ENCODE results near the gene BPNT1.
"Not testable (repeated sequence)": the region's sequence is repeated elsewhere in the genome, so short reads cannot be mapped to it uniquely, and the experiment has no call there.

The BPNT1 gene

DNA sequence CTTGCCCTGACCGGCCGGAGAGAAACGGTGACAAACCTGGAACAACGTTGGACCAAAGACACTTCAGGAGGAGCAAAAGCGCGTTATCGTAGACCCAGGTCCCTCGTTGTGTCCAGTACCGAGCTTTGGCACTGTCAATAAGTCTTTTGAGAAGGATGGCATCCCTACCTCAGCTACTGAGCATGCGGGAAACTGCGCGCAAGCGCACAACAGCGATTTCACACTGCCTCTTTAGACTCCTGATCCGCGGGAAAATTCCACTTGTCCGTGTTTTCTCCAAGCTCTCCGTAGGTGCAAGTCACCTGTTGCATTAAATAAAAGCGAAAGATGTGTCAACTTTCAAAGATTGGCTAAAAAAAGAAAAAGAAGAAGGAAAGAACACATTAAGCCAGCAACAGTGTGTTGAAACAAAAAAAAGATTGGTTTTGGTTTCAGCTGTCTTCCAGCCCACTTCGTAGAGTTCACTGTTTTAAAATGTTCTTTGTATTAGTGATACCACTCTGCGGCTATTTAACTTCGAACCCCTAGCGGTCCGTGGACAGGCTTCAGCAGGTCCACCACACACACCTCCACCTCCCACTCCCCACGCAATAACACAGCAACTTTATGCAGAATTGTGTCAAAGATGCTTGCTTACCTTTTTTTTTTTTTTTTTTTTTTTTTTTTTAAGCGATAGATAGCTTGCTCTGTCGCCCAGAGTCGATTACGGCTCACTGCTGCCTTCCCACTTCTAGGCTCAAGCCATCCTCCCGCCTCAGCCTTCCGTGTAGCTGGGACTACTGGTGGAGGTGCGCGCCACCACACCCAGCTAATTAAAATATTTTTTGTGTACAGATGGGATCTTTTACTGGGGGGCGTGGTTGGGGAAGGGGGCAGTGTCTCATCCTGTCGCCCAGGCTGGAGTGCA is at the start of gene BPNT1:
BPNT1 (minus strand) TSS at position 139 of the 907 bp plus-strand sequence. CDS start 9,942 bp downstream, outside the sequence.
- peak; percentile 49 for DNase-seq

GRCh38 chr1:220137019-220137786 is 47.6 kb upstream of the BPNT1 start:
- no peak for DNase-seq

DNA sequence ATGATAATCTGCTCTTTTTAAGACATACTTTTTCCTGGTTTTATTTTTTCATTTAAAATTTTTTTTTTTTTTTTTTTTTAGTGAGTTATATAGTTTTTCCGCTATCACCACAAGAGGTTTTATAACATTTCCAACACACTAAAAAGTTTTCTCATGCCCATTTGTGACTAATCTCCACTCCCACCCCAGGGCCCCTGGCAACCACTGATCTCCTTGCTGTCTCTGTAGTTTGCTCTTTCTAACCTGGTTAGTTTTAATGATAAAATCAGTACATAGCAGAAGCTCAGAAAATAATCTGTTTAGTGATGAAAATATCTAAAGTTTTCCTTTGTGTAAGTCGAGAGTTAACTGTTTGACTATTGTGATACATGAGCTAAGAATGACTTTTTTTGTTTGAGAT is 46.2 kb upstream of the BPNT1 start:
- DNase-seq, result no peak

DNA sequence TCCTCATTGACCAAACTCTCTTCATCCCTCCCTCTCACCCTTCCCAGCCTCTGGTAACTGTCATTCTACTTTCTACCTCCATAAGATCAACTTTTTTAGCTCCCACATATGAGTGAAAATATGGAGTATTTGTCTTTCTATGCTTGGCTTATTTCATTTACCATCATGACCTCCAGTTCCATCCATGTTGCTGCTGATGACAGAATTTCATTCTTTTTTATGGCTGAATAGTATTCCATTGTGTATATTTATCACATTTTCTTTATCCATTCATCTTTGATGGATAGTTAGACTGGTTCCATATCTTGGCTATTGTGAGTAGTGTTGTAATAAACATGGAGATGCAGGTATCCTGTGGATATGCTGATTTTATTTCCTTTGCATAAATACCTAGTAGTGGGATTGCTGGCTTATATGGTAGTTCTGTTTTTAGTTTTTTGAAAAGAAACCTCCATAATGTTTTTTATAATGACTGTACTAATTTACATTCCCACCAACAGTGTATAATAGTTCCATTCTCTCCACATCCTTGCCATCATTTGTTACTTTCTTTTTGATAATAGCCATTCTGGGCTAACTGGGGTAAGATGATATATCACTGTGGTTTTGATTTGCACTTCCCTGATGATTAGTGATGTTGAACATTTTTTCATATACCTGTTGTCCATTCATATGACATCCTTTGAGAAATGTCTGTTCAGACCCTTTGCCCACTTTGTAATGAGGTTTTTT is 40.1 kb upstream of the BPNT1 start:
- no peak for DNase-seq

GRCh38 chr1:220127076-220127475 is 37.5 kb upstream of the BPNT1 start:
- no peak for DNase-seq

DNA sequence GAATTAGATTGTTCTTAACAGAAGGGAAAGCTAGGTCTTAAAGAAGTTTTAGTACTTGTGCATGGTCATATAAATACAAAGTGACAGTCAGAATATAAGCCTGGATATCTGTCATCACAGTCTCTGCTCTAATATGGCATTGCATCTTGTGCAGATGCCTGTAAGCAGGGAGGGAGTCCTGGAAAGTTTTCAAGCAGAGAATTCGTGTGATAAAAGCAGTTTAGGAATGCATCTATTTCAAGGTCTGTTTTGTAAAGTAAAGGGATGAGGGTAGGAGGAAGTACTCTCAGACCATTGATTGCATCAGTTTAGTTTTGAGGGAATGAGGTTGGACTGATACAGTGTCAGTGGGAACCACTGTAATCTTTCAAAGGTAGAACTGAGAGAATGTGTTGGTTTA is 35.0 kb upstream of the BPNT1 start:
- DNase-seq, result no peak

DNA sequence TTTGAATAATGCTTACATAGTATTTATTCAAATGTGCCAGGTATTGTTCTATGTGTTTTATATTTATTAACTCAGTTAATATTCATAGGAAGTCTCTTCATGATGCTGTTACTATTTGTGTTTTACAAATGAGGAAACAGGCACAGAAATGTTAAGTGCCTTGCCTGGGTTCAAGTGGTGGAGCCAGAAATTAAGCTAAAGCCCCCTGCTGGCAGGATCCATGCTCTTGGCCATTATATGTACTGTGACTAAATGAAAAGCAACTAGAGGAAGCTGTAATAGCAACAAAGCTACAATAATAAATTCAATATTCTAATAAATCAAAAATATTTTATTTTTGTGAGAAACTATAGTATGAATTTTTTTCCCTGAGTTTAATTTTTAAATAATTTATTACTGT is 34.3 kb upstream of the BPNT1 start:
- DNase-seq, result no peak

DNA sequence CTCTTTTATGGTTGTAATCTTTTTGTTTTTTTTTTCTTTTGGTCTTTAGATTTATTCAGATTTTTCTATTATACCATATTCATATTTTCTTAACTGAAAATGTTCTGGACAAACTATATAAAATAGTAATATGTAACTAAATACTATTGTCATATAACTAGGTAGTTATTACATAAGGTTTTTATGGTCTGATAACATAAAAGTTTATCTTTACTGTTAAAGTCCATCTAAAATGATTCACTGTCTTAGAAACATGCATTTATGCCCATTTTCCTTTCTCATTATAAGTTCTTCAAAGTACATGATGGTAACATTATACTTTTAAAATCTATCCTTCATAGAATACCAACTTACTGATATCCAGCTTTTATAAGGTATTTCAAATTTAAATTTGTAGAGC is 33.5 kb upstream of the BPNT1 start:
- no peak for DNase-seq

- no peak for DNase-seq
These were observed 32.4 kb upstream of the BPNT1 start for GRCh38 chr1:220121791-220122530.

DNA sequence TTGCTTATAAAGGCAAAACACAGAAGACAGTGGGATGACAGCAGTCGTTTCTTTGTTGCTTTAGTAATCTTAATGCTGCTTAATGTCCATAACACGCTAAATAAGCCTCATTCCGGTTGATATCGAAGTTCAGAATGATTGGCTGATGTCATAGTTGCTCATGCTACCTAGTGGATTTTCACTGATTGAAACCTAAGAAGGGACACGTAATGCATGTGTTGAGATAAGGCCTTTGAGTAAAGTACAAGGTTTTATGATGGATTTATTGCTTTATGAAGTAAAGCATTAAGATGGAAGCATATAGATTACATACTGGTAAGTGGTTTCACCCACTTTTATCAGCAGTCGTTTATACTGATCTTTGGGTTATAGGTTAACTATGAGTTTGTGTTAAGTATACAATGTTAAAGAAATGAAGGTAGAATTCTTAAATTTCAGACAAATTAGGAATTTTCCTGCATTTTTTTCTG is 29.5 kb upstream of the BPNT1 start:
- DNase-seq, result no peak

GRCh38 chr1:220113136-220113695 is 23.6 kb upstream of the BPNT1 start:
- no peak for DNase-seq

DNA sequence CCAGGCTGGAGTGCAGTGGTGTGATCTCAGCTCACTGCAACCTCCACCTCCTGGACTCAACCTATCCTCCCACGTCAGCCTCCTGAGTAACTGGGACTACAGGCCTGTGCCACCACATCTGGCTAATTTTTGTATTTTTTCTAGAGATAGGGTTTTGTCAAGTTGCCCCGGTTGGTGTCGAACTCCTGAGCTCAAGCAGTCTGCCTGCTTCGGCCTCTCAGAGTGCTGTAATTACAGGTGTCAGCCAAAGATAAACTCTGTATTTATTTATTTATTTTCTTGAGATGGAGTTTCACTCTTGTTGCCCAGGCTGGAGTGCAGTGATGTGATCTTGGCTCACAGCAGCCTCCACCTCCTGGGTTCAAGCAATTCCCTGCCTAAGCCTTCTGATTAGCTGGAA is 23.0 kb upstream of the BPNT1 start:
- DNase-seq, result not testable (repeated sequence)

DNA sequence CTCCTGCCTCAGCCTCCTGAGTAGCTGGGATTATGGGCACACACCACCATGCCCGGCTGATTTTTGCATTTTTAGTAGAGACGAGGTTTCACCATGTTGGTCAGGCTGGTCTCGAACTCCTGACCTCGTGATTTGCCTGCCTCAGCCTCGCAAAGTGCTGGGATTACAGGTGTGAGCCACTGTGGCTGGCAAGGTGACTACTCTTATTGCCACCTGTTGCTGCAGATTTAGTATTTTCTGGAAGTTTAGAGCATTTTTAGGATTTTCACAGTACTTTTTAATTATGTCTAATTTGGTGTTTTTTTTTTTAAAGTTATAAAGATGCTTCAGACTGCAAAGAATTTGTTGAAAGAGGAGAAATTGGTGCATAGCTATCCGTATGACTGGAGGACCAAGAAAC is 20.9 kb upstream of the BPNT1 start:
- not testable (repeated sequence) for DNase-seq

DNA sequence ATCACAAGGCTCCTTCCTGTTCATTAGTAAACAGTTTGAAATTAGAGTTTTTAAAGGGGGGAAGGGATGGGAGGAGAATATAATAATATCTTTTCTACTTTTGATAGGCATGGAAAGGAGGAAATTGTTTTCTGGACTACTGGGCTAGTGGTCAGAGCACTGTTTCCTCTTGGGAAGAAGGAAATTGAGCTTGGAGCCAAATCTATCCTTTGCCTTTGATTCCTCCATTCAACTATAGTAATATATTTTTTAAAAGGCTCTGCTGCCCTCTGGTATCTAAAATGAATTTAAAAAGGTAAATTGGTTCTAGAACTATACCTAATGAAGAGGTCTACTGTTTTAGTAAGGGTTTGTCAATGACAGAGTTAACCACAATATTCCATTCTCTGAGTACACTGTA is 10.2 kb upstream of the BPNT1 start:
- no peak for DNase-seq

GRCh38 chr1:220094016-220094911 is 4.7 kb upstream of the BPNT1 start, which contains the start of gene IARS2:
IARS2 (plus strand) TSS chr1:220094132; CDS start chr1:220094217, 85 bp downstream.
- peak; percentile 68 for DNase-seq

GRCh38 chr1:220093361-220094015 is 3.9 kb upstream of the BPNT1 start:
- no peak for DNase-seq

DNA sequence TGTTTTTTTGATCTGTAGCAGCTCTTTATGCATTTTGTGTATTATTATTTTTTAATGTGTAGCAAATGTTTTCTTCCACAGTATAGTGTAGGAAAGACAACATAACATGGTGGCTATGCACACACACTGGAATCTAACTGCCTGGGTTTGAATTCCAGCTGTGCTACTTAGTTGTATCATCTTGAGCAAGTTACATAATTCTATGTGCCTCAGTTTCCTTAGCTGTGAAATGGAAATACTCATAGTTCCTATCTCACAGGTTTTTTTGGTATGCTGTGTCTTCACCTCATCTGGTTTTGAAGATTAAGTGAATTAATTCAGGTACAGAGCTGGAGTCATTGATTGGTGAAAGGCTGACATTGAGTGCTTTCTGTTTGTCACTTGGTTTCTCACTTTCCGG is 3.1 kb upstream of the BPNT1 start:
- DNase-seq, result no peak

DNA sequence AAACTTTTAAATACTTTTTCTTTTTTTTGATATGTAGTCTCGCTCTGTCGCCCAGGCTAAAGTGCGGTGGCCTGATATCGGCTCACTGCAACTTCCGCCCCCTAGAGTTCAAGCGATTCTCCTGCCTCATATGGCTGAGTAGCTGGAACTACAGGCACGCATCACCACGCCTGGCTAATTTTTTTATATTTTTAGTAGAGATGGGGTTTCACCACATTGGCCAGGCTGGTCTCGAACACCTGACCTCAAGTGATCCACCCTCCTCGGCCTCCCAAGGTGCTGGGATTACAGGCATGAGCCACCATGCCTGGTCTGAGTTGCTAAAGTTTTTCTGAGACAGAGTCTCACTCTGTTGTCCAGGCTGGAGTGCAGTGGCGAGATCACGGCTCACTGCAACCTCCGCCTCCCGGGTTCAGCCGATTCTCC is 3.3 kb downstream of the BPNT1 start:
- DNase-seq, result not testable (repeated sequence)

- no peak for DNase-seq
These were observed 5.1 kb downstream of the BPNT1 start for GRCh38 chr1:220084460-220084859.

DNA sequence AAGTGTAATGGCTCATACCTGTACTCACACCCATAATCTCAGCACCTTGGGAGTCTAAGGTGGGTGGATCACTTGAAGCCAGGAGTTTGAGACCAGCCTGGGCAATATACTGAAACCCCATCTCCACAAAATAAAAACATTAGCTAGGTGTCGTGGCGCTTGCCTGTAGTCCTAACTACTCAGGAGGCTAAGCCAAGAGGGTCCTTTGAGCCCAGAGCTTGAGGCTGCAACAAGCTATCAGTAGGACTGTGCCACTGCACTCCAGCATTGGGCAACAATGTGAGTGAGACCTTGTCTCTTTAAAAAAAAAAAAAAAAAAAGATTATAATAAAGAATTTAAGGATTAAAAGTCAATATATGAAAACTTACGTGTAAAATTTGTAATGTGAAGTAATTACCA is 11.7 kb downstream of the BPNT1 start:
- no peak for DNase-seq
